Measurements from ENCODE around the gene EIF4G3. TPM values are rescaled to one million over a fixed set of nuclear protein-coding genes. Genes with fewer than 3 reads are reported as not detected.
"Not testable (repeated sequence)": the region's sequence is repeated elsewhere in the genome, so short reads cannot be mapped to it uniquely, and the experiment has no call there.

Gene EIF4G3
- total RNA-seq, 1 donor = 23.0 TPM

DNA sequence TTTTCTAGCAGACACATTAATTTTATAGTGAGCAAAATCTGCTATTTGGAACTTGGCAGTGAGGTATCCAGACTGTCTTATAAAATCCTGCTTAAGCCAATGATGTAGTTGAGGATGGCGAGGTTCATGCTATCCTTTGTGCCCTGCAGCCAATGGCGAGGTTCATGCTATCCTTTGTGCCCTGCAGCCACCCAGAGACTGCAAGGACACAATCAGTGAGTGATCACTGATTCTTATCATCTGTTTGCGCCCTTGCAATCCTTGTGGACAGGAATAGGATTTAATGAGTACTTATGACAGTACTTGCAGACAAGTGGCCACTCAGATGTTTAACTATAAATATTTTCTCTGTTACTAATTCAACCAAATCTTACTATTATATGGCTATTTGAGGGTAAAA is 112.6 kb downstream of the EIF4G3 start:
- Histone ChIP-seq H3K27me3 (ENCODE audit: insufficient read depth, low read length) (no peaks in the 10 kb centered on the region), H3K9me3 (ENCODE audit: low read depth, low read length) (no peaks in the 10 kb centered on the region), H3K4me3 (ENCODE audit: low read length) (no peak overlapping the region), H3K4me1 (ENCODE audit: insufficient read depth, low read length) (no peaks in the 10 kb centered on the region)

DNA sequence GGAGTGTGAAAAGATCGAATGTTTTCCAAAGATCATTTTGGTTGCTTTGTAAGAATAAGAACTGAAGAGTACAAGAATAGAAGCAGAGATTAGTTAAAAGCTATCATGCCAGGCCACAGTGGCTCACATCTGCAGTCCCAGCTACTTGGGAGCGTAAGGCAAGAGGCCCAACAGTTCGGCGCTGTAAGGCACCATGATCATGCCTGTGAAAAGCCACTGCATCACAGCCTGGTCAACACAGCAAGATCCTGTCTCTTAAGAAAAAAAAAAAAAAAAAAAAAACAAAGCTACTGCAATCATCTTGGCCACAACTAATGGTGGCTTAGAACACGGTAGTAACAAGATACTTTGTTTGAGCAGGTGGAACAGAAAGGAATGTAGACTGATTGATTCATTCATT is 116.2 kb downstream of the EIF4G3 start:
- H3K4me1 ChIP-seq (ENCODE audit: insufficient read depth, low read length) = no peaks in the 10 kb centered on the region
- no peak overlapping the region for H3K4me3 ChIP-seq (ENCODE audit: low read length)
- no peaks in the 10 kb centered on the region for H3K9me3 ChIP-seq (ENCODE audit: low read depth, low read length)
- no peaks in the 10 kb centered on the region for H3K27me3 ChIP-seq (ENCODE audit: insufficient read depth, low read length)

DNA sequence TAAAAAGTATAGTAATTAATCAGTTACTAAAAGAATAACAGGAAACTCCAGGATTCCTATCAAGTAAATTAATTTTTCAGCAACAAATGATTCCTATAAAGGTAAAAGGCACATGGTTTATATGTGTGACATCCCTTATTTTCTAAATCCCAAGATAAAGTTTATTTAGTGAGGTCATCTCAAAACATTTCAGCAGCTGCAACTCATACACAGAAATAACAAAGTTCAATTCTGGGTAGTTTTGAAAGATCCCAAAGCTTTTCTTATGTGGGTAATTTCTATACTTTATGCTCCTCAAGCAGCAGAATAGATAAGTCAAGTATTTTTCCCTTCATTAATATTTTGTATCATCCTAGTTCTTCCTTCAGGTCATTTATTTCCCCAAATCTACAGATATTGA is 117.7 kb downstream of the EIF4G3 start:
- H3K27me3 ChIP-seq (ENCODE audit: insufficient read depth, low read length) = no peaks in the 10 kb centered on the region
- no peaks in the 10 kb centered on the region for H3K9me3 ChIP-seq (ENCODE audit: low read depth, low read length)
- no peak overlapping the region for H3K4me3 ChIP-seq (ENCODE audit: low read length)
- no peaks in the 10 kb centered on the region for H3K4me1 ChIP-seq (ENCODE audit: insufficient read depth, low read length)

DNA sequence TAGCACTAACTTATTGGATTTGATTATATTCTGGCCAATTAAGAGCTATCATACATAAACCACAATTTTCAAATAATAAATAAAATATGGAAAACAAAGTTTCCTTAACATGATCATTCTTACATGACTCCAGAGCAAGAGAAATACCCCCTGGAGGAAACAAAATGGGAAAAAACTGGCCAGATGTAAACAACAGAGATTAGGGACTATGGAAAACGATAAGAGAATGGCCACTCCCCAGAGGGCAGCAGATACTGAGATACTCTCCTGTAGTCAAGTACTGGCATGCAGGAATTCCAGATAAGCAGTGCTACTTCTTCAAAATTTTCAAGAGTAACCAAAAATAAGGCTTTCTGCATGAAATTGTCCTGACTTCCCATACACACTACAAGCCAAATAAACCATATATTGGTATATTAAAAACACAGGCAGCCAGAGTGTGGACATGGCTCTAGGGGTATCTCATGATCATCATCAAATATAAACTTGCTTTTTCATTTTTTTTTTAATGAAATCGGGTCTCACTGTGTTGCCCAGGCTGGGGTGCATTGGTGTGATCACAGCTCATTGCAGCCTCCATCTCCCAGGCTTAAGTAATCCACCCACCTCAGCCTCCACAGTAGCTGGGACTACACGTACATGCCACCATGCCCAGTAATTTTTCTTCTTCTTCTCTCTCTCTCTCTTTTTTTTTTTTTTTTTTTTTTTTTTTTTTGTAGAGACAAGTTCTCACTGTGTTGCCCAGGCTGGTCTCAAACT is 118.5 kb downstream of the EIF4G3 start:
- Histone ChIP-seq H3K27me3 (ENCODE audit: insufficient read depth, low read length) (no peaks in the 10 kb centered on the region), H3K9me3 (ENCODE audit: low read depth, low read length) (no peaks in the 10 kb centered on the region), H3K4me3 (ENCODE audit: low read length) (no peak overlapping the region), H3K4me1 (ENCODE audit: insufficient read depth, low read length) (no peaks in the 10 kb centered on the region)

DNA sequence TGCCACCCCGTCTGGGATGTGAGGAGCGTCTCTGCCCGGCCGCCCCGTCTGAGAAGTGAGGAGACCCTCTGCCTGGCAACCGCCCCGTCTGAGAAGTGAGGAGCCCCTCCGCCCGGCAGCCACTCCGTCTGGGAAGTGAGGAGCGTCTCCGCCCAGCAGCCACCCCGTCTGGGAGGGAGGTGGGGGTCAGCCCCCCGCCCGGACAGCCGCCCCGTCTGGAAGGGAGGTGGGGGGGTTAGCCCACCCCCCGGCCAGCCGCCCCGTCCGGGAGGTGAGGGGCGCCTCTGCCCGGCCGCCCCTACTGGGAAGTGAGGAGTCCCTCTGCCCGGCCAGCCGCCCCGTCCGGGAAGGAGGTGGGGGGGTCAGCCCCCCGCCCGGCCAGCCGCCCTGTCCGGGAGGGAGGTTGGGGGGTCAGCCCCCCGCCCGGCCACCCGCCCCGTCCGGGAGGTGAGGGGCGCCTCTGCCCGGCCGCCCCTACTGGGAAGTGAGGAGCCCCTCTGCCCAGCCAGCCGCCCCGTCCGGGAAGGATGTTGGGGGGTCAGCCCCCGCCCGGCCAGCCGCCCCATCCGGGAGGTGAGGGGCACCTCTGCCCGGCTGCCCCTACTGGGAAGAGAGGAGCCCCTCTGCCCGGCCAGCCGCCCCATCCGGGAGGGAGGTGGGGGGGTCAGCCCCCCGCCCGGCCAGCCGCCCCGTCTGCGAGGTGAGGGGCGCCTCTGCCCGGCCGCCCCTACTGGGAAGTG is 123.3 kb downstream of the EIF4G3 start:
- H3K4me3 ChIP-seq (ENCODE audit: low read length); H3K27me3 ChIP-seq (ENCODE audit: insufficient read depth, low read length); H3K9me3 ChIP-seq (ENCODE audit: low read depth, low read length): not testable (repeated sequence)
- H3K4me1 ChIP-seq (ENCODE audit: insufficient read depth, low read length) = peaks cover 11% of the 10 kb centered on the region

DNA sequence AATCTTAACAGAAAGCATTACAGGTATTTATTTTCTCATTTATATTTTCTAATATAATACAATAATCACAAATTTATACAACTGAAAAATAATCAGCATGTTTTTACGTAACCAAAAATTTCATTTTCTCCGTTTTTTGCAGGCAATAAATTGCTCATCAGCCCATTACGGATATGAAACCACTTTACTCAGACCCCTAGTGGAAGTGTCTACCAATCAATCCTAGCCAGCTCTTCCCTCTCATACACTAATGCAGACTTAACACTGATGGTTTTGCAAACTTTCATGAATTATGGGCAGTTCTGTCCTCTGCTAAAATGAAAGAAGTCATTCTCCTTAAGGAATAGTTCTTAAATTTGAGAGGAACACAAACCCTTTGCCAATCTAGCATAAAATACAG is 124.7 kb downstream of the EIF4G3 start:
- Histone ChIP-seq H3K9me3 (ENCODE audit: low read depth, low read length) (no peaks in the 10 kb centered on the region), H3K4me1 (ENCODE audit: insufficient read depth, low read length) (peaks cover 11% of the 10 kb centered on the region), H3K4me3 (ENCODE audit: low read length) (no peak overlapping the region), H3K27me3 (ENCODE audit: insufficient read depth, low read length) (no peaks in the 10 kb centered on the region)

DNA sequence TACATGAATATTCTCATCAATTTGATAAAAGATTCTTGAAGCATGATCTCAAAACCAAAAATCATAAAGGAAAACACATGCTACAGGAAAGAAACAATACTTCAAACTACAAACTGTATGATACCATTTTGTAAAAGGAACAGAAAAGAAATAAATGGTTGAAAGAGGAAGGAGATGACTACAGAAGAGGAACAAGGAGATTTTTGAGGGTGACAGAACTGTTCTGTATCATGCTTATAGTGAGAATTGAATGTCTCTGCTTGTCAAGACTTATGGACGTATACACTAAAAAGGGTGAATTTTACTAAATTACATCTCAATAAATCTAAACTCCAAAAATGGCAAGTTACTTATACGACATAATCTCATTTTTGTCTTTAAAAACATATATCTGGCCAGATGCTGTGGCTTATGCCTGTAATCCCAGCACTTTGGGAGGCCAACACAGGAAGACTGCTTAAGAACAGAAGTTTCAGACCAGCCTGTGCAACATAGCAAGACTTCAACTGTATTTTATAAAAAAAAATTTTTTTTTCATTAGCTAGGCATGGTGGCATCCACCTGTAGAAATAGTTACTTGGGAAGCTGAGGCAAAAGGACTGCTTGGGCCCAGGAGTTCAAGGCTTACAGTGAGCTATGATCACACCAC is 125.4 kb downstream of the EIF4G3 start:
- peaks cover 11% of the 10 kb centered on the region for H3K4me1 ChIP-seq (ENCODE audit: insufficient read depth, low read length)
- no peak overlapping the region for H3K4me3 ChIP-seq (ENCODE audit: low read length)
- no peaks in the 10 kb centered on the region for H3K27me3 ChIP-seq (ENCODE audit: insufficient read depth, low read length)
- no peaks in the 10 kb centered on the region for H3K9me3 ChIP-seq (ENCODE audit: low read depth, low read length)

DNA sequence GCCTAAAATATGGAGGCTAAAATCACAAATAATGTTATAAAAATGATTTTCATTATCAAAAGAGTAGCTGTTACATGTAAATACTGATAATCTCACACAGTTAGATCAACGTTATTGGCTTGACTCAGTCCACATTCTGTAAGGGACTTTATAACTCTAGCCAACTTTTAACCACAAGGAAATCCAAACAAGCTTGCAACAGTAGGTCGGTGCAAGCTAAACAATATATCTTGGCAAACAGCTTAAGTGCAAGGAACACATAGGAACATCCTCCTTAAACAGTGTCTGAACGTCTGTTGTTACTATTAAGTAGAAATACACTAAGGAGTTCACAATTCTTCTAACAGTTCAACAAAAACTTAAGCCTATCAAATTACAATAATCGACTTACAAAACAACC is 126.7 kb downstream of the EIF4G3 start:
- peaks cover 11% of the 10 kb centered on the region for H3K4me1 ChIP-seq (ENCODE audit: insufficient read depth, low read length)

DNA sequence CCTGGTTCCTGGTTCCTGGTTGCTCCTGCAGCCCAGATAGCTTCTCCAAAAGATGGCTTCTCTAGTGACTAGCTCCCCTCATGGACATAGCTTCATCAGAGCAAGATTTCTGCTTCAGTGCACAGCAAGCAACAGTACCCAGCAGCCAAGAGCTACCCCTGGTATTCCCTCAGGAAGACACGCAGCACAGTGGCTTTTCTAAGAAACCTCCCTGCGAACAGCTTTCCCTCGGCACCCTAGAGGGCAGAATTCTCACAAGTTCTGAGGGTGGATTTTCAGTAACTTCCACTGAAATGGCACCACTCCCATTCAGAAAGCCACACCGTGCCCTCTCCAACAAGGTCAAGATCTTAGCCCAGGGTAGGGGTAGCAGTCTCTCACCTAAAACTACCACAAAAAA is 128.2 kb downstream of the EIF4G3 start:
- Histone ChIP-seq H3K4me1 (ENCODE audit: insufficient read depth, low read length) (peaks cover 17% of the 10 kb centered on the region), H3K4me3 (ENCODE audit: low read length) (no peak overlapping the region), H3K9me3 (ENCODE audit: low read depth, low read length) (no peaks in the 10 kb centered on the region), H3K27me3 (ENCODE audit: insufficient read depth, low read length) (no peaks in the 10 kb centered on the region)

More for the DNA sequence above, 126.7 kb downstream of the EIF4G3 start:
- no peak overlapping the region for H3K4me3 ChIP-seq (ENCODE audit: low read length)
- H3K9me3 ChIP-seq (ENCODE audit: low read depth, low read length) = no peaks in the 10 kb centered on the region
- no peaks in the 10 kb centered on the region for H3K27me3 ChIP-seq (ENCODE audit: insufficient read depth, low read length)

DNA sequence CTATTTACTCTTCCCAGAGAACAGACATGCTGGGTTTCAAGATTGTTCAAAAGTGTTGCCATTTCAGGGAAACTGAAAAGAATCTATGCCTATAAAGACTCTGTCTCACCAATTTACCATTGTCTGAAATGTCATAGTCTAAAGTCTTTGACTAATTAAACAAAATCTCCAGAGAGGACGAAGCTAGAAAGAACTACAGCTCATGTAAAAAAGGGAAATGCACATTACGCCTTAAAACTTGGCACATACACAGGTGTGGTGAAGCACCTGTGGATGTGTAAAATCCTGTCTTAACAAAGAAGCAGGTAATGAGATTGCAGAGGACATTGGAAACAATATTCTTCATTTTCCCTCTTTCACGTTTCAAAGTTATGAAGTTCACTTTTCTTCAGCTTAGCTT is 130.6 kb downstream of the EIF4G3 start:
- Histone ChIP-seq H3K27me3 (ENCODE audit: insufficient read depth, low read length) (no peaks in the 10 kb centered on the region), H3K4me1 (ENCODE audit: insufficient read depth, low read length) (peaks cover 14% of the 10 kb centered on the region), H3K4me3 (ENCODE audit: low read length) (no peak overlapping the region), H3K9me3 (ENCODE audit: low read depth, low read length) (no peaks in the 10 kb centered on the region)

DNA sequence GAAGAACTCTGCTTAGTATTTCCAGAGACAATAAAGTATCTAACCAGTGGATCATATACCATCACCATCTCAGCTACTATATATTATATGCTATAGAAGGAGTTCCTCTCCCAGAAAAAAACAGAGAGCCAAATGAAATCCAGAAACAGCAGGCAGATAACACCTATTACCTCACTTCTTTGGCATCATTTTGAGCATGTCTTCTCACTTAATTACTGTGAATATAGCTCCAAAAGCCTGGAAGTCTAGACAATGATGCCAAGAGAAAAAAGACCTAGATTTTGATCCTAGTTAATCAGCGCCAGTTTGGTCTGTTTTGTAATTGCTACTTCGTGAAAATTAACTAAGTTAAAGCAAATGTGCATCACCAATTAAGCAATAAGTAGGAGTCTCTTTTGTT is 131.3 kb downstream of the EIF4G3 start:
- H3K4me3 ChIP-seq (ENCODE audit: low read length) = no peak overlapping the region
- no peaks in the 10 kb centered on the region for H3K9me3 ChIP-seq (ENCODE audit: low read depth, low read length)
- H3K4me1 ChIP-seq (ENCODE audit: insufficient read depth, low read length) = peaks cover 8% of the 10 kb centered on the region
- no peaks in the 10 kb centered on the region for H3K27me3 ChIP-seq (ENCODE audit: insufficient read depth, low read length)

DNA sequence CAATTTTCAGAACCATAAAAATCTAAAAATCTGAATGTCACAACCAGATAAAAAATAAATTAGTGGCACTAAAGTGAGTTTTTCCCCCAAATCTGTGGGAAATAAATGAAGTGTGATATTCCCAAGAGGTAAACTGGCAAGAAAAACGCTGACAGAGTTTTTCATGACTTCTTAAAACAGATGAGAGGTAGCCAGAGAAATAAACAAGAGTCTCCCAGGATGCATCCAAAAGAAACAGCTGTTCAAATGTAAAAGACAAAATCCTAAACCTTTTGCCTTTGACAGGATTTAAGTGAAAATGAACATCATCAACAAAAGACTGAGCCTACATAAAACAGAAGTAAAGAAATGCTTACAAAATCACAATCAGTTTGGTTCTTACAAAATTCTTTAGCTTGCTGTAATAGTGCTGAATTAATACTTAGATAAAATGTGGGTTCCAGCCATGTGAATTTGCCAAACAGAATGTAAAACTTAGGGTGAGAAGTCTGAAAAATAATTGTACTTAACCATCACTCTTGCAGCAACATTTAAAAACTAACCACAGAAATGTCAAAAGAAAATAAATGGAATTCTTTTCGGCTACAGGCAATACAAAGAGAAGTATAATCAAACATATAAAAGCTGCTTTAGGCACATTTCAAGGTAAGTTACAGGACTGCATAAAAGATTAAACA is 133.6 kb downstream of the EIF4G3 start:
- no peaks in the 10 kb centered on the region for H3K27me3 ChIP-seq (ENCODE audit: insufficient read depth, low read length)
- no peaks in the 10 kb centered on the region for H3K9me3 ChIP-seq (ENCODE audit: low read depth, low read length)
- no peak overlapping the region for H3K4me3 ChIP-seq (ENCODE audit: low read length)
- H3K4me1 ChIP-seq (ENCODE audit: insufficient read depth, low read length) = peaks cover 8% of the 10 kb centered on the region

DNA sequence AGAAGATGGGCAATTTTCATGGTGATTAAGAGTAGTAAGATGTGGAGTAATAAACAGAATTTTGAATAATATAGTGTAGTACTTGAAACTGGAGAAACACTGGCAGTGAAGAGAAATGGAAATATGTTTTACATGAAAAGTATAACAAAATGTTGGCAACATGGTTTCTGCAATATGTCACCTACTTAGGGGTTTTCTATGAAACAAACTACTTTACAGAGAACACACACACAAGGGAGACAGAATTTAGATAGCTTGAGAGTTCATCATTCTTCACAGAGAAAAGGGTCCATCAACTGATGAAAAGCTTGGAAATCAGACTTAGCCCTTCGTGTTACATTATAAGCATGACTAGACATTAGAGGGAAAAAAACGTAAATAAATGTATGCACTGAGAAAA is 135.2 kb downstream of the EIF4G3 start:
- Histone ChIP-seq H3K9me3 (ENCODE audit: low read depth, low read length) (no peaks in the 10 kb centered on the region), H3K4me1 (ENCODE audit: insufficient read depth, low read length) (peaks cover 8% of the 10 kb centered on the region), H3K4me3 (ENCODE audit: low read length) (no peak overlapping the region), H3K27me3 (ENCODE audit: insufficient read depth, low read length) (no peaks in the 10 kb centered on the region)

DNA sequence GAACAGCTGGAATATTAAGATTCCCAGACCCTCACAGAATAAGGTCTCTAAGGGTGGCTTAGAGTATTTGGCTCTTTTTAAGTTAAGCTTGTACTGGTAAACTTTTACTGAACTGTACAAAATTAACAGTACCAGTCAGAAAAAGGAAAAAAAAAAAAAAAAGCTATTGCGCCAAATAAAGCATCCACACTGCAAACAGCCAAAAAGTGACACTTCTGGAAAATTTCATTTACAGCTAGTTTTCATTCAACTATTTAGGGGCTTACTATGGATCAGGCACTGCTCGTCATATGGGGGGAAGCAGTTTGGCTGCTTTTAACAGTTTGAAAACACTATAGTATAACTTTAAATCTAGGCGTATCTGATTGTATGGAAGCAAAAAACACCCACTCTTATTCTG is 139.6 kb downstream of the EIF4G3 start:
- Histone ChIP-seq H3K4me1 (ENCODE audit: insufficient read depth, low read length) (no peaks in the 10 kb centered on the region), H3K4me3 (ENCODE audit: low read length) (no peak overlapping the region), H3K9me3 (ENCODE audit: low read depth, low read length) (no peaks in the 10 kb centered on the region)

DNA sequence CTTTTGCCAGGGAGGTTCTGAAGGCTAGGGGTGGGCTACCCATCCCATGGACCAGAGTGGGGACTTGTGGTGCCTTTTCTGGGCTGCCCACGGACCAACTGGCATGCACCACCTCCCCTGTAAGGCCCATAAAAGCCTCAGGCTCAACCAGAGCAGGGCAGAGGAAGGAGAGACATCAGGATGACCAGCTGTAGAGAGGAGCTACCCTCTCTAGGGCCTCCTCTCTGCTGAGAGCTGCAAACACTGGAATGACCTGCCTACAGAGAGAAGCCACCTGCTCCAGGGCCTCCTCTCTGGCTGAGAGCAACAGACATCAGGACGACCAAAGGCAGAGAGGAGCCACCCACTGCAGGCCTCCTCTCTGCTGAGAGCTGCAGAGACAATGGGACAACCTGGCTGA is 140.9 kb downstream of the EIF4G3 start:
- H3K27me3 ChIP-seq (ENCODE audit: insufficient read depth, low read length) = no peaks in the 10 kb centered on the region
- H3K9me3 ChIP-seq (ENCODE audit: low read depth, low read length) = no peaks in the 10 kb centered on the region
- no peaks in the 10 kb centered on the region for H3K4me1 ChIP-seq (ENCODE audit: insufficient read depth, low read length)
- H3K4me3 ChIP-seq (ENCODE audit: low read length) = no peak overlapping the region

More for the DNA sequence above, 139.6 kb downstream of the EIF4G3 start:
- H3K27me3 ChIP-seq (ENCODE audit: insufficient read depth, low read length) = no peaks in the 10 kb centered on the region

All from mononuclear cell (primary cell).